Measurements from ENCODE around the gene INO80D.

The INO80D gene

DNA sequence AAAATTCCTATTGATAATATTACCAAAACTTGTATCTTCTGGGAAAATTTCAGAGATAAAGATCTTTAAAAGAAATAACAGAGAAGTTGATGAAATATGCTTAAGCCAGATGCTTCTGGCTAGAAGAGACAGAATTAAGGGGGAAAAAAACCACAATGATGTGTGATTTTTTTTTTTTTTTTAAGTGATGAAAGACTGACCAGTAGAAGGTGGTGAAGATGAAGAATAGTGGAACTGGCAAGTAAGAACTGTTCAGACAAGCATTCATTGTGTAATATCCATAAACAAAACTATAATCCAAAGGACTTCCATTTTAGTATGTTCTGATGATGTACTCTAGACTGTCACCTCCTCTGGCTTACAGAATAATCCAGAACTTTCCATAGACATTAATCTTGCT lies 89.8 kb downstream of the INO80D start (continued):
- no peak for TF ChIP-seq ARNTL (CRISPR knock-in tag; IDR thresholded peaks at IDR 0.05; ENCODE audit: borderline replicate concordance, low read depth)
- no peak for TF ChIP-seq ZFP30 (CRISPR knock-in tag; IDR thresholded peaks at IDR 0.05)
- TF ChIP-seq, protein P1, sequence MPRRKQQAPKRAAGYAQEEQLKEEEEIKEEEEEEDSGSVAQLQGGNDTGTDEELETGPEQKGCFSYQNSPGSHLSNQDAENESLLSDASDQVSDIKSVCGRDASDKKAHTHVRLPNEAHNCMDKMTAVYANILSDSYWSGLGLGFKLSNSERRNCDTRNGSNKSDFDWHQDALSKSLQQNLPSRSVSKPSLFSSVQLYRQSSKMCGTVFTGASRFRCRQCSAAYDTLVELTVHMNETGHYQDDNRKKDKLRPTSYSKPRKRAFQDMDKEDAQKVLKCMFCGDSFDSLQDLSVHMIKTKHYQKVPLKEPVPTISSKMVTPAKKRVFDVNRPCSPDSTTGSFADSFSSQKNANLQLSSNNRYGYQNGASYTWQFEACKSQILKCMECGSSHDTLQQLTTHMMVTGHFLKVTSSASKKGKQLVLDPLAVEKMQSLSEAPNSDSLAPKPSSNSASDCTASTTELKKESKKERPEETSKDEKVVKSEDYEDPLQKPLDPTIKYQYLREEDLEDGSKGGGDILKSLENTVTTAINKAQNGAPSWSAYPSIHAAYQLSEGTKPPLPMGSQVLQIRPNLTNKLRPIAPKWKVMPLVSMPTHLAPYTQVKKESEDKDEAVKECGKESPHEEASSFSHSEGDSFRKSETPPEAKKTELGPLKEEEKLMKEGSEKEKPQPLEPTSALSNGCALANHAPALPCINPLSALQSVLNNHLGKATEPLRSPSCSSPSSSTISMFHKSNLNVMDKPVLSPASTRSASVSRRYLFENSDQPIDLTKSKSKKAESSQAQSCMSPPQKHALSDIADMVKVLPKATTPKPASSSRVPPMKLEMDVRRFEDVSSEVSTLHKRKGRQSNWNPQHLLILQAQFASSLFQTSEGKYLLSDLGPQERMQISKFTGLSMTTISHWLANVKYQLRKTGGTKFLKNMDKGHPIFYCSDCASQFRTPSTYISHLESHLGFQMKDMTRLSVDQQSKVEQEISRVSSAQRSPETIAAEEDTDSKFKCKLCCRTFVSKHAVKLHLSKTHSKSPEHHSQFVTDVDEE (CRISPR knock-in tag; IDR thresholded peaks at IDR 0.05), result no peak

DNA sequence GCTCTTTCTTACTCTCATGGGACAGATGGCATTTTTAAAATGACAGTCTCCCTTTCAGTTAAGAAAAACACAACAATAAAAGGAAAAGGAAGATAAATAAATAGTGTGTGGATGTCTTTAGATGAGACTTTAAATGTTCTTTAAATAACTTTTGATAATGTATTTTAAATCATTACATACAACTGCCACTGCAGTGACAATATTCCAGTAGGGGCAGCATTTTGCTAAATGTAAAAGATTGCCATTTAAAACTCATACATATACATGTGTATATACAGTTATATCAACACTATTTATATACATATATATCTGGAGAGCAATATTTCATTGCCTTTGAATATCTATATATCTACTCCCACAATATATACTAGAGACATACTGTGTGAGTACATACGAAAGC lies 90.7 kb downstream of the INO80D start:
- TF ChIP-seq BACH2 (CRISPR knock-in tag; IDR thresholded peaks at IDR 0.05; ENCODE audit: borderline replicate concordance), result no peak
- TF ChIP-seq TOX (CRISPR knock-in tag; IDR thresholded peaks at IDR 0.05; ENCODE audit: borderline replicate concordance), result no peak
- no peak for TF ChIP-seq ZC3H10 (CRISPR knock-in tag; IDR thresholded peaks at IDR 0.05)
- no peak for TF ChIP-seq OSR1 (CRISPR knock-in tag; IDR thresholded peaks at IDR 0.05)
- TF ChIP-seq ZFP30 (CRISPR knock-in tag; IDR thresholded peaks at IDR 0.05), result no peak
- TF ChIP-seq, protein P1 (CRISPR knock-in tag; IDR thresholded peaks at IDR 0.05), result no peak
- TF ChIP-seq, protein P2, sequence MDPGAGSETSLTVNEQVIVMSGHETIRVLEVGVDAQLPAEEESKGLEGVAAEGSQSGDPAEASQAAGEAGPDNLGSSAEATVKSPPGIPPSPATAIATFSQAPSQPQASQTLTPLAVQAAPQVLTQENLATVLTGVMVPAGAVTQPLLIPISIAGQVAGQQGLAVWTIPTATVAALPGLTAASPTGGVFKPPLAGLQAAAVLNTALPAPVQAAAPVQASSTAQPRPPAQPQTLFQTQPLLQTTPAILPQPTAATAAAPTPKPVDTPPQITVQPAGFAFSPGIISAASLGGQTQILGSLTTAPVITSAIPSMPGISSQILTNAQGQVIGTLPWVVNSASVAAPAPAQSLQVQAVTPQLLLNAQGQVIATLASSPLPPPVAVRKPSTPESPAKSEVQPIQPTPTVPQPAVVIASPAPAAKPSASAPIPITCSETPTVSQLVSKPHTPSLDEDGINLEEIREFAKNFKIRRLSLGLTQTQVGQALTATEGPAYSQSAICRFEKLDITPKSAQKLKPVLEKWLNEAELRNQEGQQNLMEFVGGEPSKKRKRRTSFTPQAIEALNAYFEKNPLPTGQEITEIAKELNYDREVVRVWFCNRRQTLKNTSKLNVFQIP (CRISPR knock-in tag; IDR thresholded peaks at IDR 0.05; ENCODE audit: borderline replicate concordance, low read depth), result no peak
- TF ChIP-seq GLIS3 (CRISPR knock-in tag; IDR thresholded peaks at IDR 0.05), result no peak
- TF ChIP-seq, protein P3, sequence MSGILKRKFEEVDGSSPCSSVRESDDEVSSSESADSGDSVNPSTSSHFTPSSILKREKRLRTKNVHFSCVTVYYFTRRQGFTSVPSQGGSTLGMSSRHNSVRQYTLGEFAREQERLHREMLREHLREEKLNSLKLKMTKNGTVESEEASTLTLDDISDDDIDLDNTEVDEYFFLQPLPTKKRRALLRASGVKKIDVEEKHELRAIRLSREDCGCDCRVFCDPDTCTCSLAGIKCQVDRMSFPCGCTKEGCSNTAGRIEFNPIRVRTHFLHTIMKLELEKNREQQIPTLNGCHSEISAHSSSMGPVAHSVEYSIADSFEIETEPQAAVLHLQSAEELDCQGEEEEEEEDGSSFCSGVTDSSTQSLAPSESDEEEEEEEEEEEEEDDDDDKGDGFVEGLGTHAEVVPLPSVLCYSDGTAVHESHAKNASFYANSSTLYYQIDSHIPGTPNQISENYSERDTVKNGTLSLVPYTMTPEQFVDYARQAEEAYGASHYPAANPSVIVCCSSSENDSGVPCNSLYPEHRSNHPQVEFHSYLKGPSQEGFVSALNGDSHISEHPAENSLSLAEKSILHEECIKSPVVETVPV (CRISPR knock-in tag; IDR thresholded peaks at IDR 0.05), result no peak
- no peak for TF ChIP-seq ZFP3 (CRISPR knock-in tag; IDR thresholded peaks at IDR 0.05)
- TF ChIP-seq SNAI2 (CRISPR knock-in tag; IDR thresholded peaks at IDR 0.05), result no peak
- no peak for TF ChIP-seq RARB (CRISPR knock-in tag; IDR thresholded peaks at IDR 0.05)
- ATAC-seq, result no peak

DNA sequence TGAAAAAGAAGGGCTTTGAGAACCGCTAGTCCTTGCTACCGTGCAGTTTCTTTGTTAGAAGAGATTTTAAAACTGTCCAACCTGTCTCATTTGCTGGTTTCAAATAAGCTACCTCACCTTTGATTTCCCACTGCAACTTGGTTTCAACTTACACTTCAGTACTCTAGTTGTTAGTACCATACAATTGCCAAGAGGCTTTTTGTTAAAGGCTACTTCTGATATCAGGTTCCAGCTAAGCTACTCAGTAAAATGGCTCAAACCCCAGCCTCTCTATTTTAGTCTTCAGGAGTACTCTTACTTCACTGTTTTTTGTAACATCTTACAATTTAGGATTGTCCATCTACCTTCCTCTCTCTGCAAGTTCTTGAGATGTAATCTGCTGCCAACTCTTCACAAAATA lies 91.6 kb downstream of the INO80D start:
- no peak for ATAC-seq
- TF ChIP-seq ZNF8 (CRISPR knock-in tag; IDR thresholded peaks at IDR 0.05), result no peak
- no peak for TF ChIP-seq BACH2 (CRISPR knock-in tag; IDR thresholded peaks at IDR 0.05; ENCODE audit: borderline replicate concordance)
- no peak for TF ChIP-seq CSDC2 (CRISPR knock-in tag; IDR thresholded peaks at IDR 0.05)
- TF ChIP-seq, protein P3 (CRISPR knock-in tag; IDR thresholded peaks at IDR 0.05), result no peak
- TF ChIP-seq ZNF70 (CRISPR knock-in tag; IDR thresholded peaks at IDR 0.05), result no peak
- no peak for TF ChIP-seq OSR1 (CRISPR knock-in tag; IDR thresholded peaks at IDR 0.05)
- no peak for TF ChIP-seq GLIS3 (CRISPR knock-in tag; IDR thresholded peaks at IDR 0.05)
- no peak for TF ChIP-seq ZFP3 (CRISPR knock-in tag; IDR thresholded peaks at IDR 0.05)
- TF ChIP-seq, protein P4, sequence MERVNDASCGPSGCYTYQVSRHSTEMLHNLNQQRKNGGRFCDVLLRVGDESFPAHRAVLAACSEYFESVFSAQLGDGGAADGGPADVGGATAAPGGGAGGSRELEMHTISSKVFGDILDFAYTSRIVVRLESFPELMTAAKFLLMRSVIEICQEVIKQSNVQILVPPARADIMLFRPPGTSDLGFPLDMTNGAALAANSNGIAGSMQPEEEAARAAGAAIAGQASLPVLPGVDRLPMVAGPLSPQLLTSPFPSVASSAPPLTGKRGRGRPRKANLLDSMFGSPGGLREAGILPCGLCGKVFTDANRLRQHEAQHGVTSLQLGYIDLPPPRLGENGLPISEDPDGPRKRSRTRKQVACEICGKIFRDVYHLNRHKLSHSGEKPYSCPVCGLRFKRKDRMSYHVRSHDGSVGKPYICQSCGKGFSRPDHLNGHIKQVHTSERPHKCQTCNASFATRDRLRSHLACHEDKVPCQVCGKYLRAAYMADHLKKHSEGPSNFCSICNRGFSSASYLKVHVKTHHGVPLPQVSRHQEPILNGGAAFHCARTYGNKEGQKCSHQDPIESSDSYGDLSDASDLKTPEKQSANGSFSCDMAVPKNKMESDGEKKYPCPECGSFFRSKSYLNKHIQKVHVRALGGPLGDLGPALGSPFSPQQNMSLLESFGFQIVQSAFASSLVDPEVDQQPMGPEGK (CRISPR knock-in tag; IDR thresholded peaks at IDR 0.05; ENCODE audit: borderline replicate concordance), result no peak
- no peak for TF ChIP-seq SNAI2 (CRISPR knock-in tag; IDR thresholded peaks at IDR 0.05)
- TF ChIP-seq RARB (CRISPR knock-in tag; IDR thresholded peaks at IDR 0.05), result no peak
- TF ChIP-seq, protein P1 (CRISPR knock-in tag; IDR thresholded peaks at IDR 0.05), result no peak
- TF ChIP-seq, protein P5, sequence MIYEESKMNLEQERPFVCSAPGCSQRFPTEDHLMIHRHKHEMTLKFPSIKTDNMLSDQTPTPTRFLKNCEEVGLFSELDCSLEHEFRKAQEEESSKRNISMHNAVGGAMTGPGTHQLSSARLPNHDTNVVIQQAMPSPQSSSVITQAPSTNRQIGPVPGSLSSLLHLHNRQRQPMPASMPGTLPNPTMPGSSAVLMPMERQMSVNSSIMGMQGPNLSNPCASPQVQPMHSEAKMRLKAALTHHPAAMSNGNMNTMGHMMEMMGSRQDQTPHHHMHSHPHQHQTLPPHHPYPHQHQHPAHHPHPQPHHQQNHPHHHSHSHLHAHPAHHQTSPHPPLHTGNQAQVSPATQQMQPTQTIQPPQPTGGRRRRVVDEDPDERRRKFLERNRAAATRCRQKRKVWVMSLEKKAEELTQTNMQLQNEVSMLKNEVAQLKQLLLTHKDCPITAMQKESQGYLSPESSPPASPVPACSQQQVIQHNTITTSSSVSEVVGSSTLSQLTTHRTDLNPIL (CRISPR knock-in tag; IDR thresholded peaks at IDR 0.05; ENCODE audit: low read depth), result no peak
- TF ChIP-seq PPARA (CRISPR knock-in tag; IDR thresholded peaks at IDR 0.05; ENCODE audit: borderline replicate concordance), result no peak
- TF ChIP-seq TCF4 (CRISPR knock-in tag; IDR thresholded peaks at IDR 0.05; ENCODE audit: borderline replicate concordance), result no peak
- TF ChIP-seq ARNTL (CRISPR knock-in tag; IDR thresholded peaks at IDR 0.05; ENCODE audit: borderline replicate concordance, low read depth), result no peak

Measured in SK-N-SH treated with all-trans-retinoic acid at 6 μM for 48 hours (cell line).